Neural cell (in vitro differentiated cells): ENCODE measurements around the gene GIT2. TPM values are rescaled to one million over a fixed set of nuclear protein-coding genes. Genes with fewer than 3 reads are reported as not detected.

Experiments used
- H2AFZ ChIP-seq: fragments of 200-600, 300-800 bp; sonication (generic), shearing (Covaris generic); 2 replicates; pipeline ENCODE4 v1.6.0; 2014; ENCODE audit warnings: low read depth, mild to moderate bottlenecking, antibody characterized with exemption, low read length, moderate library complexity
- H3F3A ChIP-seq: fragments of 200-600 bp; shearing (Covaris generic); 2 replicates; pipeline ENCODE4 v1.6.1; 2016; ENCODE audit warnings: mild to moderate bottlenecking, moderate library complexity, mixed read lengths, antibody characterized with exemption, low read length; ENCODE audit not compliant: insufficient read depth, poor library complexity, severe bottlenecking
- H3K27ac ChIP-seq: fragments of 200-600, 300-800 bp; sonication (generic), shearing (Covaris generic); 2 replicates; pipeline ENCODE4 v1.5.1; 2014; ENCODE audit warnings: mild to moderate bottlenecking, low read length, moderate library complexity
- H3K27me3 ChIP-seq: fragments of 300-800, 200-600 bp; sonication (generic), shearing (Covaris generic); 2 replicates; pipeline ENCODE4 v1.6.0; 2014; ENCODE audit warnings: mild to moderate bottlenecking, low read depth, low read length, moderate library complexity; ENCODE audit not compliant: insufficient read depth
- H3K36me3 ChIP-seq: fragments of 300-800, 200-600 bp; sonication (generic), shearing (Covaris generic); 2 replicates; pipeline ENCODE4 v1.5.1; 2014; ENCODE audit warnings: mild to moderate bottlenecking, antibody characterized with exemption, low read length, moderate library complexity; ENCODE audit not compliant: insufficient read depth
- H3K4me2 ChIP-seq: fragments of 300-800, 200-600 bp; sonication (generic), shearing (Covaris generic); 2 replicates; pipeline ENCODE4 v1.6.0; 2014; ENCODE audit warnings: mild to moderate bottlenecking, low read length
- H3K4me3 ChIP-seq: fragments of 300-800, 200-600 bp; sonication (generic), shearing (Covaris generic); 2 replicates; pipeline ENCODE4 v1.5.1; 2014; ENCODE audit warnings: mild to moderate bottlenecking, low read length, moderate library complexity
- H3K79me2 ChIP-seq: fragments of 200-600 bp; shearing (Covaris generic); replicated peaks from 2 replicates; pipeline ENCODE4 v1.6.0; 2014; ENCODE audit warnings: mild to moderate bottlenecking, low read length, moderate library complexity; ENCODE audit not compliant: insufficient read depth
- H3K9ac ChIP-seq: fragments of 300-800, 200-600 bp; sonication (generic), shearing (Covaris generic); 2 replicates; pipeline ENCODE4 v1.6.1; 2016; ENCODE audit warnings: mild to moderate bottlenecking, low read length, mixed read lengths
- H3K9me2 ChIP-seq: fragments of 200-600 bp; shearing (Covaris generic); 2 replicates; pipeline ENCODE4 v1.6.1; 2016; ENCODE audit warnings: mild to moderate bottlenecking, low read length, mixed read lengths; ENCODE audit not compliant: insufficient read depth
- H3K9me3 ChIP-seq: fragments of 200-600, 300-800 bp; sonication (generic), shearing (Covaris generic); 2 replicates; pipeline ENCODE4 v1.6.1; 2016; ENCODE audit warnings: mild to moderate bottlenecking, mixed run types, low read length, moderate library complexity, mixed read lengths
- H4K20me1 ChIP-seq: fragments of 200-600 bp; shearing (Covaris generic); 2 replicates; pipeline ENCODE4 v1.6.1; 2016; ENCODE audit warnings: mild to moderate bottlenecking, mixed run types; ENCODE audit not compliant: insufficient read depth
- EP300 ChIP-seq: fragments of 450-650 bp; conservative IDR thresholded peaks from 2 replicates; pipeline ENCODE4 v1.6.1; 2014; ENCODE audit warnings: antibody characterized with exemption, mild to moderate bottlenecking, moderate library complexity; ENCODE audit not compliant: poor library complexity, severe bottlenecking
- EZH2 ChIP-seq: fragments of 200-600, 300-800 bp; shearing (Covaris generic), sonication (generic); IDR thresholded peaks from 2 replicates; pipeline ENCODE4 v1.6.1; 2014; ENCODE audit warnings: antibody characterized with exemption, low read length, borderline replicate concordance, mild to moderate bottlenecking; ENCODE audit not compliant: insufficient read depth, poor library complexity, severe bottlenecking
- MXI1 ChIP-seq: fragments of 450-650 bp; conservative IDR thresholded peaks from 2 replicates; pipeline ENCODE4 v1.6.1; 2014; ENCODE audit warnings: antibody characterized with exemption, mild to moderate bottlenecking; ENCODE audit not compliant: poor library complexity, severe bottlenecking
- POLR2AphosphoS5 ChIP-seq: IDR thresholded peaks from 2 replicates; pipeline ENCODE4 v1.6.1; 2012
- RAD21 ChIP-seq: fragments of 450-650 bp; conservative IDR thresholded peaks from 2 replicates; pipeline ENCODE4 v1.6.1; 2014; ENCODE audit warnings: antibody characterized with exemption, mild to moderate bottlenecking, moderate library complexity
- SMC3 ChIP-seq: fragments of 450-650 bp; conservative IDR thresholded peaks from 2 replicates; pipeline ENCODE4 v1.6.1; 2014; ENCODE audit warnings: antibody characterized with exemption, mild to moderate bottlenecking, moderate library complexity; ENCODE audit not compliant: poor library complexity
- TAF1 ChIP-seq: IDR thresholded peaks from 2 replicates; pipeline ENCODE4 v1.6.1; 2012; ENCODE audit warnings: low read depth
- polyA plus RNA-seq: library from polyadenylated mRNA; depleted of rRNA; stranded (reverse); fragments of >200 nt; gene quantifications from 2 replicates; pipeline ENCODE4 v1.2.3, GENCODE V29; 2014
- TF ChIP-seq, protein P1 (sequence below): fragments of 450-650 bp; IDR thresholded peaks from 2 replicates; pipeline ENCODE4 v1.5.1; 2014; ENCODE audit warnings: antibody characterized with exemption, mild to moderate bottlenecking, moderate library complexity; ENCODE audit not compliant: poor library complexity, severe bottlenecking
- TF ChIP-seq, protein P2 (sequence below): IDR thresholded peaks from 2 replicates; pipeline ENCODE4 v1.6.1; 2012; ENCODE audit warnings: borderline replicate concordance

GIT2 gene
- polyA plus RNA-seq, 1 donor from 2014 or later, result 14.2 TPM

DNA sequence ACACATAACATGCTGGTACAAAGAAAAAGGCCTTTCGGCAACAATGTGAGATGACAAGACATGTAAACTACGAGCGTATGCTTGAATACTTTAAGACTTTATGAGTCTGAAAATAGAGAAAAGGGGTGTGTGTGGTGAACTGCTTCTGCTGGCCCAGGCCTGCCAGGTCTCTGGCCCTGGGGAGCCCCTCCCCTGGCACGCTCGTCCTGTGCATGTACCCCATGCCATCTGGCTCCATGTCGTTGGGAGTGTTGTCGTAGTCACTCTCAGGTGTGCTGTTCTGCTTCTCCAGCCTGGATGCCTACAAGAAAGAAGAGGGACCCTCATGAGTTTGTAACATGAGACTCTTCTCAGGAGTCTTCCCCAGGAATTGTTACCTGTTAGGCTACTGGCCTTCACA is 57.2 kb downstream of the GIT2 start (continued):
- no peak for TF ChIP-seq EP300
- no peak for TF ChIP-seq EZH2

GRCh38 chr12:109937371-109937770 is 58.8 kb downstream of the GIT2 start:
- Histone ChIP-seq H3K9ac (no peak overlapping the region), H3K4me3 (no peak overlapping the region), H4K20me1 (no peaks in the 10 kb centered on the region), H2AFZ (no peak overlapping the region), H3K9me2 (no peaks in the 10 kb centered on the region), H3K9me3 (no peaks in the 10 kb centered on the region), H3K36me3 (no peaks in the 10 kb centered on the region), H3F3A (no peaks in the 10 kb centered on the region), H3K27me3 (no peaks in the 10 kb centered on the region), H3K27ac (no peak overlapping the region), H3K4me2 (no peak overlapping the region), H3K79me2 (no peaks in the 10 kb centered on the region)
- TF ChIP-seq RAD21 (no peak), EZH2 (no peak), POLR2AphosphoS5 (no peak)
- TF ChIP-seq, protein P1, sequence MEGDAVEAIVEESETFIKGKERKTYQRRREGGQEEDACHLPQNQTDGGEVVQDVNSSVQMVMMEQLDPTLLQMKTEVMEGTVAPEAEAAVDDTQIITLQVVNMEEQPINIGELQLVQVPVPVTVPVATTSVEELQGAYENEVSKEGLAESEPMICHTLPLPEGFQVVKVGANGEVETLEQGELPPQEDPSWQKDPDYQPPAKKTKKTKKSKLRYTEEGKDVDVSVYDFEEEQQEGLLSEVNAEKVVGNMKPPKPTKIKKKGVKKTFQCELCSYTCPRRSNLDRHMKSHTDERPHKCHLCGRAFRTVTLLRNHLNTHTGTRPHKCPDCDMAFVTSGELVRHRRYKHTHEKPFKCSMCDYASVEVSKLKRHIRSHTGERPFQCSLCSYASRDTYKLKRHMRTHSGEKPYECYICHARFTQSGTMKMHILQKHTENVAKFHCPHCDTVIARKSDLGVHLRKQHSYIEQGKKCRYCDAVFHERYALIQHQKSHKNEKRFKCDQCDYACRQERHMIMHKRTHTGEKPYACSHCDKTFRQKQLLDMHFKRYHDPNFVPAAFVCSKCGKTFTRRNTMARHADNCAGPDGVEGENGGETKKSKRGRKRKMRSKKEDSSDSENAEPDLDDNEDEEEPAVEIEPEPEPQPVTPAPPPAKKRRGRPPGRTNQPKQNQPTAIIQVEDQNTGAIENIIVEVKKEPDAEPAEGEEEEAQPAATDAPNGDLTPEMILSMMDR, result no peak
- TF ChIP-seq, protein P2, sequence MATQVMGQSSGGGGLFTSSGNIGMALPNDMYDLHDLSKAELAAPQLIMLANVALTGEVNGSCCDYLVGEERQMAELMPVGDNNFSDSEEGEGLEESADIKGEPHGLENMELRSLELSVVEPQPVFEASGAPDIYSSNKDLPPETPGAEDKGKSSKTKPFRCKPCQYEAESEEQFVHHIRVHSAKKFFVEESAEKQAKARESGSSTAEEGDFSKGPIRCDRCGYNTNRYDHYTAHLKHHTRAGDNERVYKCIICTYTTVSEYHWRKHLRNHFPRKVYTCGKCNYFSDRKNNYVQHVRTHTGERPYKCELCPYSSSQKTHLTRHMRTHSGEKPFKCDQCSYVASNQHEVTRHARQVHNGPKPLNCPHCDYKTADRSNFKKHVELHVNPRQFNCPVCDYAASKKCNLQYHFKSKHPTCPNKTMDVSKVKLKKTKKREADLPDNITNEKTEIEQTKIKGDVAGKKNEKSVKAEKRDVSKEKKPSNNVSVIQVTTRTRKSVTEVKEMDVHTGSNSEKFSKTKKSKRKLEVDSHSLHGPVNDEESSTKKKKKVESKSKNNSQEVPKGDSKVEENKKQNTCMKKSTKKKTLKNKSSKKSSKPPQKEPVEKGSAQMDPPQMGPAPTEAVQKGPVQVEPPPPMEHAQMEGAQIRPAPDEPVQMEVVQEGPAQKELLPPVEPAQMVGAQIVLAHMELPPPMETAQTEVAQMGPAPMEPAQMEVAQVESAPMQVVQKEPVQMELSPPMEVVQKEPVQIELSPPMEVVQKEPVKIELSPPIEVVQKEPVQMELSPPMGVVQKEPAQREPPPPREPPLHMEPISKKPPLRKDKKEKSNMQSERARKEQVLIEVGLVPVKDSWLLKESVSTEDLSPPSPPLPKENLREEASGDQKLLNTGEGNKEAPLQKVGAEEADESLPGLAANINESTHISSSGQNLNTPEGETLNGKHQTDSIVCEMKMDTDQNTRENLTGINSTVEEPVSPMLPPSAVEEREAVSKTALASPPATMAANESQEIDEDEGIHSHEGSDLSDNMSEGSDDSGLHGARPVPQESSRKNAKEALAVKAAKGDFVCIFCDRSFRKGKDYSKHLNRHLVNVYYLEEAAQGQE, result no peak

GRCh38 chr12:109934026-109934425 is 62.1 kb downstream of the GIT2 start:
- no peaks in the 10 kb centered on the region for H4K20me1 ChIP-seq
- TF ChIP-seq SMC3 (no peak), MXI1 (no peak), EP300 (no peak), POLR2AphosphoS5 (no peak), TAF1 (no peak), EZH2 (no peak), RAD21 (no peak)
- TF ChIP-seq, protein P2, result no peak
- TF ChIP-seq, protein P1, result no peak
- H2AFZ ChIP-seq, result no peak overlapping the region
- H3K4me3 ChIP-seq, result no peak overlapping the region
- H3K79me2 ChIP-seq, result no peaks in the 10 kb centered on the region
- H3K27me3 ChIP-seq, result no peaks in the 10 kb centered on the region
- H3K27ac ChIP-seq, result no peak overlapping the region
- no peaks in the 10 kb centered on the region for H3F3A ChIP-seq
- H3K4me2 ChIP-seq, result no peak overlapping the region
- H3K9ac ChIP-seq, result no peak overlapping the region
- H3K9me2 ChIP-seq, result no peaks in the 10 kb centered on the region
- H3K9me3 ChIP-seq, result no peaks in the 10 kb centered on the region
- H3K36me3 ChIP-seq, result no peaks in the 10 kb centered on the region
